Spleen (tissue), 11 donors: ENCODE results near the gene RELL1. TPM values are rescaled to one million over a fixed set of nuclear protein-coding genes. Genes with fewer than 3 reads are reported as not detected.

Experiments used
- DNase-seq: peaks from one replicate; pipeline ENCODE4 v3.0.0-alpha.2; 2020
- H3K27ac ChIP-seq, 8 donors: fragments of 200-600 bp; sonication (generic) in 7 of 8; 1 replicate in 4 of 8; 2 replicates in 4 of 8; pipeline versions ENCODE4 v1.5.0 to v1.8.0; 2016 to 2021; ENCODE audit warnings: inconsistent platforms in 4 of 8, mild to moderate bottlenecking in 4 of 8, moderate library complexity in 1 of 8
- H3K27me3 ChIP-seq, 7 donors: fragments of 200-600 bp; sonication (generic) in 6 of 7; replicated peaks in 1 of 7; 1 replicate in 4 of 7; 2 replicates in 3 of 7; pipeline versions ENCODE4 v1.5.0 to v1.8.0; 2016 to 2021; ENCODE audit warnings: inconsistent platforms in 3 of 7, mild to moderate bottlenecking in 1 of 7
- H3K36me3 ChIP-seq, 6 donors: fragments of 200-600 bp; sonication (generic) in 5 of 6; 1 replicate in 4 of 6; 2 replicates in 2 of 6; pipeline versions ENCODE4 v1.5.0 to v1.8.0; 2016 to 2021; ENCODE audit warnings: inconsistent platforms in 2 of 6
- H3K4me1 ChIP-seq, 6 donors: fragments of 200-600 bp; sonication (generic) in 5 of 6; 1 replicate in 3 of 6; 2 replicates in 3 of 6; pipeline versions ENCODE4 v1.5.0 to v1.8.0; 2016 to 2021; ENCODE audit warnings: inconsistent platforms in 3 of 6
- H3K4me3 ChIP-seq, 8 donors: fragments of 200-600 bp; sonication (generic) in 7 of 8; 1 replicate in 4 of 8; 2 replicates in 4 of 8; pipeline versions ENCODE4 v1.5.0 to v1.8.0; 2016 to 2021; ENCODE audit warnings: inconsistent platforms in 4 of 8, mild to moderate bottlenecking in 4 of 8, moderate library complexity in 2 of 8
- H3K9me3 ChIP-seq, 8 donors: fragments of 200-600 bp; sonication (generic) in 7 of 8; 1 replicate in 4 of 8; 2 replicates in 4 of 8; pipeline versions ENCODE4 v1.5.0 to v1.8.0; 2016 to 2021; ENCODE audit warnings: inconsistent platforms in 4 of 8
- CTCF ChIP-seq, 11 experiments: fragments of 200-600 bp in 7 of 11; fragments of 450-650 bp in 4 of 11; sonication (generic) in 4 of 11; IDR thresholded peaks in 8 of 11; conservative IDR thresholded peaks in 3 of 11; 1 replicate in 7 of 11; 2 replicates in 4 of 11; pipeline versions ENCODE4 v1.4.0 to v1.8.0; 2016 to 2021; ENCODE audit warnings: antibody characterized with exemption in 11 of 11, inconsistent platforms in 4 of 11, mild to moderate bottlenecking in 1 of 11
- POLR2A ChIP-seq, 3 donors: fragments of 450-650 bp; IDR thresholded peaks; one replicate each; pipeline ENCODE4 v1.5.1; 2017; ENCODE audit warnings: antibody characterized with exemption in 3 of 3, mild to moderate bottlenecking in 1 of 3
- POLR2AphosphoS5 ChIP-seq, 3 donors: sonication (generic); formaldehyde crosslinking; IDR thresholded peaks; one replicate each; pipeline ENCODE4 v1.5.1; 2017; ENCODE audit warnings: antibody characterized with exemption in 3 of 3
- WGBS, 5 donors: extraction: QIAGEN DNeasy Blood & Tissue Kit in 3 of 5; methylation state at CpG; one replicate each; pipeline versions ENCODE4 v1.1.5 to v1.1.7; 2013 to 2018; 5-methylcytosine and 5-hydroxymethylcytosine counted together
- intact Hi-C: fragments of 100-400 bp; cut with DNase I; formaldehyde crosslinking; loops from one replicate; pipeline ENCODE4 v1.15.0; 2023; ENCODE audit warnings: low total_unique reads
- polyA plus RNA-seq, 3 donors: library from polyadenylated mRNA; stranded (reverse); fragments of 200-250 nt; gene quantifications; one replicate each; pipeline ENCODE4 v1.2.1, GENCODE V29; 2013
- total RNA-seq, 7 donors: library from RNA; depleted of rRNA in 3 of 7; stranded (reverse); fragments of >200 nt in 3 of 7; fragmentation: NEBNext Ultra II Directional in 4 of 7; extraction: Animal tissue kit (Norgen Biotek cat#: 25700) in 4 of 7; gene quantifications; one replicate each; pipeline versions ENCODE4 v1.1.0 to v1.2.1, GENCODE V29; 2016 to 2021
- donor health status: healthy with polysubstance abuse.
- donor health status: DM: no; HTN: no; CAD: no; lungs with moderate emphysema.
- donor health status: DM: no; HTN: no; CAD: no.
- donor health status: Bipolar disorder and iron deficiency.
- donor health status: healthy.
- donor health status: DM: no; HTN: no; CAD: no.
- donor health status: DM: yes; HTN: yes; CAD: no.

The RELL1 gene
- total and polyA plus RNA-seq, 10 donors, result 0.59 to 70.4 (median 42.6) TPM

GRCh38 chr4:37648084-37648817, 37.9 kb downstream of the RELL1 start:
- intact Hi-C loops, result no loop called here
- peak overlapping the region in 2 of 8 donors; percentile 0 to 31 for H3K27ac ChIP-seq
- WGBS, 5 donors, result 78 to 90% (median 79%) methylated on average over 8 of the region's 8 CpGs

GRCh38 chr4:37646247-37646646, 39.9 kb downstream of the RELL1 start:
- Histone ChIP-seq H3K4me3 (no peak overlapping the region), H3K9me3 (no peaks in the 10 kb centered on the region), H3K4me1 (peaks cover 0 to 23% (median 7%) of the 10 kb centered on the region in 6 donors), H3K36me3 (peaks cover 0 to 68% (median 29%) of the 10 kb centered on the region in 6 donors), H3K27me3 (no peaks in the 10 kb centered on the region), H3K27ac (no peak overlapping the region)
- WGBS, 5 donors, result 84 to 94% (median 86%) methylated on average over 3 of the region's 3 CpGs
- intact Hi-C loops, result no loop called here
- DNase-seq, result no peak
- TF ChIP-seq POLR2AphosphoS5 (IDR thresholded peaks at IDR 0.05), result no peak
- TF ChIP-seq CTCF (IDR thresholded peaks at IDR 0.05 in 8 of 11, conservative IDR thresholded peaks at IDR 0.05 in 3 of 11), result no peak
- TF ChIP-seq POLR2A (IDR thresholded peaks at IDR 0.05), result no peak

More at GRCh38 chr4:37648084-37648817, 37.9 kb downstream of the RELL1 start:
- no peak overlapping the region for H3K4me3 ChIP-seq
- H3K9me3 ChIP-seq, result no peaks in the 10 kb centered on the region
- DNase-seq, result no peak
- no peaks in the 10 kb centered on the region for H3K27me3 ChIP-seq
- TF ChIP-seq POLR2A (IDR thresholded peaks at IDR 0.05) (no peak), POLR2AphosphoS5 (IDR thresholded peaks at IDR 0.05) (peak in 1 of 3 donors; percentile 65), CTCF (IDR thresholded peaks at IDR 0.05 in 8 of 11, conservative IDR thresholded peaks at IDR 0.05 in 3 of 11) (no peak)
- peaks cover 0 to 62% (median 29%) of the 10 kb centered on the region in 6 donors for H3K36me3 ChIP-seq
- peaks cover 0 to 23% (median 5%) of the 10 kb centered on the region in 6 donors for H3K4me1 ChIP-seq

GRCh38 chr4:37645736-37646135, 40.4 kb downstream of the RELL1 start:
- Histone ChIP-seq H3K4me3 (no peak overlapping the region), H3K27me3 (no peaks in the 10 kb centered on the region), H3K4me1 (peaks cover 0 to 23% (median 7%) of the 10 kb centered on the region in 6 donors), H3K27ac (no peak overlapping the region), H3K9me3 (no peaks in the 10 kb centered on the region), H3K36me3 (peaks cover 0 to 68% (median 29%) of the 10 kb centered on the region in 6 donors)
- DNase-seq, result no peak
- intact Hi-C loops, result no loop called here
- 77 to 91% (median 87%) methylated on average over 4 of the region's 4 CpGs for WGBS, 5 donors
- TF ChIP-seq POLR2A (IDR thresholded peaks at IDR 0.05) (no peak), CTCF (IDR thresholded peaks at IDR 0.05 in 8 of 11, conservative IDR thresholded peaks at IDR 0.05 in 3 of 11) (no peak), POLR2AphosphoS5 (IDR thresholded peaks at IDR 0.05) (no peak)

GRCh38 chr4:37644962-37645361, 41.2 kb downstream of the RELL1 start:
- intact Hi-C loops, result no loop called here
- WGBS, 5 donors, result 79 to 92% (median 85%) methylated on average over 8 to 9 of the region's 9 CpGs
- H3K27me3 ChIP-seq, result no peaks in the 10 kb centered on the region
- no peaks in the 10 kb centered on the region for H3K9me3 ChIP-seq
- no peak for DNase-seq
- H3K4me3 ChIP-seq, result no peak overlapping the region
- H3K4me1 ChIP-seq, result peaks cover 0 to 19% (median 7%) of the 10 kb centered on the region in 6 donors
- no peak for TF ChIP-seq POLR2AphosphoS5 (IDR thresholded peaks at IDR 0.05)
- TF ChIP-seq POLR2A (IDR thresholded peaks at IDR 0.05), result no peak
- no peak for TF ChIP-seq CTCF (IDR thresholded peaks at IDR 0.05 in 8 of 11, conservative IDR thresholded peaks at IDR 0.05 in 3 of 11)
- no peak overlapping the region for H3K27ac ChIP-seq
- H3K36me3 ChIP-seq, result peaks cover 0 to 68% (median 29%) of the 10 kb centered on the region in 6 donors
